ENCODE results near the gene SIGLEC6.
"Not testable (repeated sequence)": the region's sequence is repeated elsewhere in the genome, so short reads cannot be mapped to it uniquely, and the experiment has no call there.

SIGLEC6 gene

GRCh38 chr19:51503286-51503817 lies 28.1 kb downstream of the SIGLEC6 start:
- Histone ChIP-seq H3K27ac (no peak overlapping the region), H3K4me3 (no peak overlapping the region), H3K4me1 (peaks cover 15% of the 10 kb centered on the region), H3K36me3 (no peaks in the 10 kb centered on the region), H3K9me3 (no peaks in the 10 kb centered on the region), H3K27me3 (no peaks in the 10 kb centered on the region), H3K4me2 (no peak overlapping the region), H3K9ac (no peak overlapping the region), H4K20me1 (no peaks in the 10 kb centered on the region)
- TF ChIP-seq Cebpa-rat (IDR thresholded peaks at IDR 0.05), result no peak

- no peaks in the 10 kb centered on the region for H3K27me3 ChIP-seq
- H3K36me3 ChIP-seq, result no peaks in the 10 kb centered on the region
- peak within 1 kb of the TSS; percentile 69 for H3K4me2 ChIP-seq
- no peak within 1 kb of the TSS for H3K9ac ChIP-seq
- H3K27ac ChIP-seq, result no peak within 1 kb of the TSS
- no peaks in the 10 kb centered on the region for H3K9me3 ChIP-seq
- H3K4me1 ChIP-seq, result peaks cover 15% of the 10 kb centered on the region
- no peak within 1 kb of the TSS for H3K4me3 ChIP-seq
- H4K20me1 ChIP-seq, result no peaks in the 10 kb centered on the region
- TF ChIP-seq Cebpa-rat (IDR thresholded peaks at IDR 0.05), result no peak
Measured at GRCh38 chr19:51501594-51502263, 29.7 kb downstream of the SIGLEC6 start, which contains the start of gene SIGLEC12. Gene SIGLEC12, minus strand, starts transcription at chr19:51501800. Its CDS starts 67 bp downstream, at chr19:51501733.

DNA sequence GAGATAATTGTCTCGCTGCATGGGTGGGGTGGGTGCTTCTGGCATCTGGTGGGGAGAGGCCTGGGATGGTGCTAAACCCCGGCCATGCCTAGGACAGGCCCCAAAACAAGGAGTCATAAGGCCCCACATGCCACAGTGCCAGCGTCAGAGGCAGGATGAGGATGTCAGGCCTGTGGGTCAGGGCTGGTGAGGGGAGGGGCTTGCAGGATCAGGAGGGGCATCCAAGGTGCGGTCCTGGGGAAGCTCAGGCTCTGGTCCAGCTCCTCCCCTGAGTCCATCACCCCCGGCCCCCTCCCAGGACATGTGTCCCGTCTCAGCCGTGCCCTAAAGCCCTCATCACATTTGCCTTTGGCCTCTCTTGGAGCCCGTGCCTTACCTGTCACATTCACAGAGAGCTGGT lies 30.5 kb downstream of the SIGLEC6 start:
- not testable (repeated sequence) for H3K9ac ChIP-seq

GRCh38 chr19:51497666-51498065 lies 33.8 kb downstream of the SIGLEC6 start:
- no peaks in the 10 kb centered on the region for H3K27me3 ChIP-seq
- no peaks in the 10 kb centered on the region for H3K36me3 ChIP-seq
- no peaks in the 10 kb centered on the region for H3K9me3 ChIP-seq
- no peak overlapping the region for H3K9ac ChIP-seq
- H3K4me1 ChIP-seq, result peaks cover 15% of the 10 kb centered on the region
- no peaks in the 10 kb centered on the region for H4K20me1 ChIP-seq
- H3K4me3 ChIP-seq, result no peak overlapping the region
- no peak overlapping the region for H3K27ac ChIP-seq
- no peak for TF ChIP-seq Cebpa-rat (IDR thresholded peaks at IDR 0.05)
- H3K4me2 ChIP-seq, result no peak overlapping the region

More for the DNA sequence above, 30.5 kb downstream of the SIGLEC6 start:
- H3K27me3 ChIP-seq, H3K4me3 ChIP-seq, H4K20me1 ChIP-seq, H3K36me3 ChIP-seq, H3K27ac ChIP-seq, H3K9me3 ChIP-seq: not testable (repeated sequence)
- Histone ChIP-seq H3K4me2 (peak overlapping the region; percentile 69; the same call in 1 of the 2 replicates), H3K4me1 (peaks cover 15% of the 10 kb centered on the region)

GRCh38 chr19:51493776-51494175 lies 37.7 kb downstream of the SIGLEC6 start:
- H4K20me1 ChIP-seq, result no peaks in the 10 kb centered on the region
- H3K4me1 ChIP-seq, result no peaks in the 10 kb centered on the region
- H3K9ac ChIP-seq, result no peak overlapping the region
- no peaks in the 10 kb centered on the region for H3K9me3 ChIP-seq
- no peaks in the 10 kb centered on the region for H3K36me3 ChIP-seq
- no peak overlapping the region for H3K27ac ChIP-seq
- H3K4me3 ChIP-seq, result no peak overlapping the region
- H3K27me3 ChIP-seq, result no peaks in the 10 kb centered on the region
- H3K4me2 ChIP-seq, result no peak overlapping the region
- TF ChIP-seq Cebpa-rat (IDR thresholded peaks at IDR 0.05), result no peak

DNA sequence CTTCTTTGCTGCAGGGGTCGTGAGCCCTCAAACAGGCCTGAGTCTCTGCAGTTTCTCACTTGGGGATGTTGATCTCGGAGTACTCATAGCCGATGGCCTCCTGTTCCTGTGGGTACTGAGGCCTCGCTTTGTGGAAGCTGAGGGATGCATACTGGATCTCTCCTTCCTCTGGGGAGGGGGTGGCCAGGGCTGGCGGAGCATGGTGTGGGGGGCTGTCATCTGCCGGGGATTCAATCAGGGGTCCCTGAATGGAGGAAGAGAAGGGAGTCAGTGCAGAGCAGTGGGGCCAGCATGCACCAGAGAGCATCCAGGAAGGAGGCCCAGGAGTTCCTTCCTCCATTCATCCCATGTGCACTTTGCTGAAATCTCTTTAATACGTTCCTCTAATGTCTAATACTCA lies 39.9 kb downstream of the SIGLEC6 start:
- no peaks in the 10 kb centered on the region for H3K36me3 ChIP-seq

DNA sequence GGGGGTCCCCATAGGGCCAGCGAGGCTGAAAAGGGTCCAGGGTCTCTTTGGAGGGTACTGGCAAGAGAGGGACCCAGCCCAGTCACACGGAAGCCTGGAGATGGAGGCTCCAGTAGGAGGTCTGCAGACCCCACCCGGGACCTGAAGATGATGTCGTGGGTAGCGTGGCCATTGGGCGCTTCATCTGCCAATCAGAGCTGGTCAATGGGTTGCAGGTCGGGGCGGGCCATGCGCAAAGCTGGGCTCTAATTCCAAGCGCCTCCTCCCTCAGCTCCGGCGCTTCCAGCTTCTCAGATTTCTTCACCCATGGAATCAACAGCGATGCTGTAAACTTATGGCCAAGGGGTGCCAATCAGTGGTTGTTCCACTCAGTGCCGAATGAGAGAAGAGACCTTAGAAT lies 40.8 kb downstream of the SIGLEC6 start:
- Histone ChIP-seq H3K4me2 (no peak overlapping the region), H3K27ac (no peak overlapping the region), H3K4me3 (no peak overlapping the region), H3K9me3 (no peaks in the 10 kb centered on the region), H3K4me1 (no peaks in the 10 kb centered on the region), H3K27me3 (no peaks in the 10 kb centered on the region), H3K36me3 (no peaks in the 10 kb centered on the region), H3K9ac (no peak overlapping the region), H4K20me1 (no peaks in the 10 kb centered on the region)
- no peak for TF ChIP-seq Cebpa-rat (IDR thresholded peaks at IDR 0.05)

More for the DNA sequence above, 39.9 kb downstream of the SIGLEC6 start:
- no peak overlapping the region for H3K27ac ChIP-seq
- H3K27me3 ChIP-seq, result no peaks in the 10 kb centered on the region
- no peak overlapping the region for H3K9ac ChIP-seq
- no peak for TF ChIP-seq Cebpa-rat (IDR thresholded peaks at IDR 0.05)
- H3K4me3 ChIP-seq, result no peak overlapping the region
- no peaks in the 10 kb centered on the region for H3K9me3 ChIP-seq
- H3K4me2 ChIP-seq, result no peak overlapping the region
- no peaks in the 10 kb centered on the region for H4K20me1 ChIP-seq
- H3K4me1 ChIP-seq, result no peaks in the 10 kb centered on the region

- no peak overlapping the region for H3K4me3 ChIP-seq
- H3K27ac ChIP-seq, result no peak overlapping the region
- no peak for TF ChIP-seq Cebpa-rat (IDR thresholded peaks at IDR 0.05)
- H3K36me3 ChIP-seq, result no peaks in the 10 kb centered on the region
- no peaks in the 10 kb centered on the region for H3K9me3 ChIP-seq
- H3K4me2 ChIP-seq, result no peak overlapping the region
- no peaks in the 10 kb centered on the region for H3K4me1 ChIP-seq
- no peaks in the 10 kb centered on the region for H3K27me3 ChIP-seq
- no peak overlapping the region for H3K9ac ChIP-seq
- no peaks in the 10 kb centered on the region for H4K20me1 ChIP-seq
Measured at GRCh38 chr19:51489113-51489512, 42.4 kb downstream of the SIGLEC6 start.

GRCh38 chr19:51488491-51488890 lies 43.0 kb downstream of the SIGLEC6 start:
- TF ChIP-seq Cebpa-rat (IDR thresholded peaks at IDR 0.05), result no peak
- no peaks in the 10 kb centered on the region for H3K27me3 ChIP-seq
- no peaks in the 10 kb centered on the region for H3K9me3 ChIP-seq
- no peak overlapping the region for H3K4me2 ChIP-seq
- no peaks in the 10 kb centered on the region for H3K4me1 ChIP-seq
- no peak overlapping the region for H3K9ac ChIP-seq
- no peaks in the 10 kb centered on the region for H4K20me1 ChIP-seq
- H3K36me3 ChIP-seq, result no peaks in the 10 kb centered on the region
- no peak overlapping the region for H3K4me3 ChIP-seq
- H3K27ac ChIP-seq, result no peak overlapping the region

DNA sequence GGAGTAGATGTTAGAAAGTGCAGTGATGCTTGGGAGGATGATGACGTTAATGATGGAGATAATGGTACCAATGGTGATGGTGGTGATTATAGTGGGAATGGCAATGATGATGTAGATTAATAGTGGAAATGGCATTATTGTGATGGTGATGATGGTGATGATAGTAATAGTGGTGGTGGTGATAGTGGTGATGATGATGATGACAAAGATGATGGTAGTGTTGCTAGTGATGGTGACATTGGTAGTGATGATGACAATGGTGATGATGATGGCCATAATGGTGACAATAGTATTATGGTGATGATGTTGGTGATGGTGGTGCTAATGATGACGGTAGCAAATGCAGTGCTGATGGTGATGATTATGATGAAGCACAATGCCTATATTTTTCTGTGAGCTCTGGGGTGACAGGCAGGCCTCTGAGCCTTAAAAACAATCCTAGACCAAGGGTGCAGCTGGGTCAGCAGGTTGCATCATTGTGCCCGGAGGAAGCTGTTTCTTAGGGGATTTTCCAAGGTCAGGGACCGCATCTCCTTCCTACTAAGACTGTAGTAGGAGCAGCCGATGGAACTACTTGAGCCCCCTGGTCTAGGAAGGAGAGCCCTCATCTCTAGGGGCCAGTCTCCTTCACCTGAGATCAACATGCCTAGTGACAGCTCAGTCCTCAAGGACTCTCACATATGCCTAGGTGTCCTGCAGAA lies 45.4 kb downstream of the SIGLEC6 start:
- H3K9ac ChIP-seq, result no peak overlapping the region
- no peak for TF ChIP-seq Cebpa-rat (IDR thresholded peaks at IDR 0.05)
- H3K4me2 ChIP-seq, result no peak overlapping the region
- H3K4me3 ChIP-seq, result no peak overlapping the region
- no peaks in the 10 kb centered on the region for H3K27me3 ChIP-seq
- H3K9me3 ChIP-seq, result no peaks in the 10 kb centered on the region
- no peaks in the 10 kb centered on the region for H3K36me3 ChIP-seq
- H4K20me1 ChIP-seq, result no peaks in the 10 kb centered on the region
- H3K27ac ChIP-seq, result no peak overlapping the region
- H3K4me1 ChIP-seq, result no peaks in the 10 kb centered on the region

Measured in BLaER1 (cell line).